Germinal center (tissue), 1 donor: ENCODE data around the gene SYVN1.
"Not testable (repeated sequence)": the region's sequence is repeated elsewhere in the genome, so short reads cannot be mapped to it uniquely, and the experiment has no call there.

Experiments used
- DNase-seq: peaks from one replicate; pipeline ENCODE4 v3.0.0; 2012; ENCODE audit warnings: mixed read lengths, low spot score

The SYVN1 gene

GRCh38 chr11:65134240-65134951 lies at the start of gene SYVN1:
Gene SYVN1, minus strand, starts transcription at chr11:65134519. Its CDS starts 918 bp downstream, at chr11:65133601.
- DNase-seq, result peak; percentile 92

DNA sequence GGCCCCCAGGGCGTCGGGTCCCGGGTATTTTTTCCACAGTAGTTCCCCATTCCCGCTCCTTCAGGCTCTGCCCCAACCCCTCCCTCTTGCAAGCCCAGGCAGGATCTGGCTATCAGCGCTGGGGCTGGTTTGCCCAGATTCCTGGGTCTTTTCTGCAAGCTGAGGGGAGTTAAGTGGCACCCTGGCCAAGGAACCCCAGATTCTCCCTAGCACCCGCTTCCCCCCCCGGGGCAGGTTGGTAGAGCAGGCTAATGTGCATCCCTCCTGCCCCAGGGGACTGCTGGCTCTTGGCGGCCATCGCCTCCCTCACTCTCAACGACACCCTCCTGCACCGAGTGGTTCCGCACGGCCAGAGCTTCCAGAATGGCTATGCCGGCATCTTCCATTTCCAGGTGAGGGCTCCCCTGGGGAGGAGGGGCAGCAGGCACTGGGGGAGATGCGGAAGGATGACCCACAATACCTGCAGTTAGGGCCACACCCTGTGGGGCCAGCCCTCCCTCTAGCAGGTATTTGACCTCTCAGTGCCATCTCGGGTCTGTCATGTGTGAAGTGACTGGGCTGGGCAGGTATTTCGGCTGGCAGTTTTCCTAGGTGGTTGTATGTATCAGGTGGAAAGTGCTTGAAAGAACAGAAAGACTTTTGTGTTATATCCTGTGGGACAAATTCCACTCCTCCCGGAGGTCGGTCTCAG lies 49.0 kb upstream of the SYVN1 start:
- no peak for DNase-seq

- DNase-seq, result no peak
Measured at GRCh38 chr11:65182258-65183170, 48.2 kb upstream of the SYVN1 start.

DNA sequence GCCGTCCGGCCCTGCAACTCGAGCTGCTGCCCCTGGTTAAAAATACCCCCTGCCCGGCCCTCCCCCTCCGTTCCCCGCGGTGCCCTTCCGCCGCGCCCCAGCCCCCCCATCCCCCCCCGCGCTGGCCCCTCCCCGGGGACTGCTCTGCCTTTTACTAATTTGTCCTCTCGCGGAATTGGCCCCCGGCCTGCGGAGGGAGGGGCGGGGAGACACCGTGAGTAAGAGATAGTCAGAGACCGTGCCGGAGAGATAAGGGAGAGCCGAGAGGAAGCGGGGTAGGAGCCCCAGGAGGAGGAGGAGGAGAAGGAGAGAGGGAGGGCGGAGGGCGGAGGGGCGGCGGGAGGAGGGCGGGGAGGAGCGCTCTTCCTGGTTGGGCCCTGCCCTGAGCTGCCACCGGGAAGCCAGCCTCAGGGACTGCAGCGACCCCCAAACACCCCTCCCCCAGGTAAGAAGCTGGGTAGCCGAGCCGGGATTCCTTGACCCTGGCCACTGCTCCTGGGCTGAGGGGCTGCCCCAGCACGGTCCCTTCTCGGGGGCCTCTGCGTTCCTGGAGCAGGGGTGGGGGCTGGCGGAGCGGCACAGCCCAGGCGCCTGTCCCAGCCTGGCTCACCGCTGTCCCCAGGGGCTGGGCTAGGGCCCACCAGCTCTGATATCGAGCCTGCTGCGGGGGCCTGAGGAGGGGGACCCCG lies 47.4 kb upstream of the SYVN1 start, which contains the start of gene CAPN1:
CAPN1 (plus strand) TSS at position 360 of the 689 bp plus-strand sequence. CDS start 774 bp downstream, outside the sequence.
- DNase-seq, result peak; percentile 71

DNA sequence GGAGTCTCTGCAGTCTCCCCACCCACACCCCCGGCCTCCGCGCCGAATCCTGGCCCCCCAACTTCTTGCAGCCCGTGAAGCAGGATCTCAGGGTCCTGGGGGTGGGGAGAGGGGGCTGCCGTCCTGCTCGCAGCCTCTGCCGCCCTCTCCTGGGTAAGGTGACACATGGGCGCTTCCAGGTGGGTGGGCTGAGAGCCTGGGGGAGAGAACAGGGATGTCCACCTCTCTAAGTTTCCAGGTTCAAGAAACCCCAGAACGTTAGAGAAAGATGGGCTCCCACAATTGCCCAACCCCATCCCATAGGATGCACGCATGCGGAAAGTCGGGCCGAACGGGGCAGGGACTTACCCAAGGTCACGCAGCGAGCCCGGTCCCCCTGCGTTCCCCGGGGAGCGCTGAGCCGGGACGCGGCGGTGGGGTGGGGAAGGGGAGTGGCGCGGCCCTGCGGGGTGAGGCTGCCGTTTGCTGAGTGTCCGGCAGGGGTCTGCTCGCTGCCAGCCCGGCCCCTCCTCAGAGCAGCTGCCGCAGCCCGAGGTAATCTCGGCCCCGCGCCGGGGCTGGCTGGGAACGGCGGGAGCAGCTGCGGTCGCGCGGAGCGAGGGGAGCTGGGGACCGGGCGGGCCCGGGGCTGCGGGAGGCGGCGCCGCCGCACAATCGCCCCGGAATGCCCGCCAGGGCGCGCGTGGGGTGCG lies 46.7 kb upstream of the SYVN1 start:
- peak; percentile 83 for DNase-seq

DNA sequence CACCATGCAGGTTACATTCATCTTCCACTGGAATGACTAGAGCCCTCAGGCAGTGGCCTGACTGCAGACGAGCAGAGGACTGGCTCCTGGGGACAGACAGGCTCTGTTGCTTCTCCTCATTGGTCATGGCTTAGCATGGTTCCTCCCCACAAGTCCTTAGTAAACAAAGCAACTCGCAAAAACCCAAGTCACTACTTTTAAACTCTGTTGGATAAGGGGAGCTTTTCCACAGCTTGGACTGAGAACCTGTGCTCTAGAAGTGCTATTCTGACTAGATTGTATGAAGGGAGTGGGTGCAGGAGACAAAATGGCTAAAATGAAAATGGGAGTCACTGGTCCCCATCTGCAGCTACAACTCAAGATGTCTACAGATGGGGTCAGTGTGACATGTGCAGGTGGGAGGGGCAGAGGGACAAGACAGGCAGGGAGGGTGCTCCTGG lies 40.3 kb upstream of the SYVN1 start:
- DNase-seq, result not testable (repeated sequence)

- DNase-seq, result no peak
Measured at GRCh38 chr11:65172600-65172999, 38.3 kb upstream of the SYVN1 start.

GRCh38 chr11:65170058-65170534 lies 35.8 kb upstream of the SYVN1 start, which contains the start of gene SPDYC:
Gene SPDYC, plus strand, starts transcription at chr11:65170233. Its CDS starts 1,125 bp downstream, at chr11:65171358.
- no peak for DNase-seq

DNA sequence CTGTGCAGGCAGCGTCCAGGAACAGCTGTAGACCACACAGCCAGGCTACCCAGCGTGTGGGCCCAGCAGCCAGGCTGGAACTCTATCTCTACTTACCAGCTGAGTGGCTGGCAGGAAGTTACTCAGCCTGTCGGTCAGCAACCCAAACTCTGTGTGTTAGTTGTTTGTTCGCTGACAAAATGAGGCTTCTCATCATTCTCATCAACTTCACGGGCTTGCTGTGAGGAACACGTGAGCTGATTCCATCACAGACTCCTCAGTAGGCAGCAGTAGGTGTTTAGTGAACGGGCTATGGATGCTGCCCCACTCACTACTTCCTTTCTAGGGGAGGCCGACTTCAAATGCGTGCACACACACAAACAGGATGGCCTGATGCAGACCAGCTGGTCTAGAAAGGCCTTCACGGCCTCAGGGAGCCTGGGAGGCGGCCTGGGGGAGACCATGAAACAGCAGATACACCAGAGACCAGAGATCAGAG lies 34.9 kb upstream of the SYVN1 start:
- no peak for DNase-seq

GRCh38 chr11:65167656-65168055 lies 33.3 kb upstream of the SYVN1 start:
- DNase-seq, result no peak

GRCh38 chr11:65166893-65167292 lies 32.6 kb upstream of the SYVN1 start:
- DNase-seq, result no peak

DNA sequence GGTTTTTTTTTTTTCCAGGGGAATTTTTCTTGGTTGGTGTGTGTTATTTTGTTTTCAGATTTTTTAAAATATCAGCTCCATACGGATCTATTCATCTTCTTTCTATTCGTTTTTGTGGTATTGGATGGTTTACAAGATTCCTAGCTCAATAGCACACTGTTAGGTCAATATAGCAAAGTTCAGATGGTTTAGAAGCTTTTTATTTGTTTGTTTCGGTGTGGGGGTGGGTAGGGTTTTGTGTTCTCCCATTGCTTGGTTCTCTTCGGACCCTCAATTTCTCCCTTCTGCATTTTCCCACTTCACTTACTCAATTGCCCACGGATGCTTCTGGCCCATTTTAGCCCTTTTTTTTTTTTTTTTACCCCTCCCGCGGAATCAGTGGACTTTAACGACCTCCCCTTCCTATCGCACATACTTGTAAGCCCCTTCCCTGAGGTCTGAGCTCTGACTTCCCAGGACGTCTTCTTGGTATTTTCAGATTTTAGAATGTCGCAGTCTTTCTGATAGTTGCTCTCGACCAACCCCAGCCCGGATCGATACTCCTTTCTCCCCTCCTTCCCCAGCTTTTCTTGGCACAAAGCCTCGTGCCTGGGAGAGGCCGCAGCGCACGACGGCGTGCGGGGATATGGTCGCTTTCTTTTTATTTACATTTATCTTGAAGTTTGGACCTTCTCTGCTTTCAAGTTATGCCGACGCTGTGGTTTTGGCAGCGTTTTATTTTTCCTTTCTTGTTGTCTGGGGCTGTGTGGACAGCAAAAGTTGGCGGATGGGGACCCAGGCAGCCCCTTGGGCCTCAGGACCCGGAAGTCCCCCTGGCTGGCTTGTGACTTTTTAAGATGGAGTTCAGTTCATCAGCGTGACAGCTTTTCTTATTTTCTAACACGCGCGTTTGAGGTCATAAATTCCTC lies 31.3 kb upstream of the SYVN1 start:
- DNase-seq, result no peak

DNA sequence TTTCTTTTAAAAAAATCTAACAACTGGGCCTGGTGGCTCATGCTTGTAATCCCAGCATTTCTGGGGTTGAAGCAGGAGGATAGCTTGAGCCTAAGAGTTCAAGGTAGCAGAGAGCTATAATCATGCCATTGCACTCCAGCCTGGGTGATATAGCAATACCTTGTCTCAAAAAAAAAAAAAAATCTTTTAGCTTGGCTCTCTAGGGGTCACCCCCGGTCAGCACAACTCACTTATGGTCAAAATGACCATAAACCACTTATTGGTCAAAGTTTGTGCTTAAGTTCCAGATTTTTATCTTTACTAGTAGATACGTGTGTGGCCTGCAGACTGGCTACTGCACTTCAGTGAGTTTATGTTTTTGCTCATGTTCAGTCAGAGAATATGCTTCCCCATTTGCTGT lies 29.4 kb upstream of the SYVN1 start:
- DNase-seq, result no peak

GRCh38 chr11:65160643-65161042 lies 26.3 kb upstream of the SYVN1 start:
- DNase-seq, result no peak

DNA sequence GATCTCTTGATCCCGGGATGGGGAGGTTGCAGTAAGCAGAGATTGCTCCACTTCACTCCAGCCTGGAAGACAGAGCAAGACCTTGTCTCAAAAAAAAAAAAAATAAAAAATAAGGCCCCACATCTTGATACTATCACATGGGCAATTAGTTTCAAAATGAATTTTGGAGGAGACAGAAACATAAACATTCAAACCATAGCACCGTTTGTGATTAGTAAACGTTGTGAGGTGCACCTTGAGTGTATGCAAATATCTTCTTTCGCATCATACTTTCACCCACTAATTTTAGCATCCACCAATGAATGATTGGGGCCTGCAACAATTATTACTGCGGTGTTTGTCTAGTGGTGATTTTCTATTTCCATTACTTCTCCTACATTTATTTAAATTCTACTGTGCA lies 24.7 kb upstream of the SYVN1 start:
- DNase-seq, result peak; percentile 68

DNA sequence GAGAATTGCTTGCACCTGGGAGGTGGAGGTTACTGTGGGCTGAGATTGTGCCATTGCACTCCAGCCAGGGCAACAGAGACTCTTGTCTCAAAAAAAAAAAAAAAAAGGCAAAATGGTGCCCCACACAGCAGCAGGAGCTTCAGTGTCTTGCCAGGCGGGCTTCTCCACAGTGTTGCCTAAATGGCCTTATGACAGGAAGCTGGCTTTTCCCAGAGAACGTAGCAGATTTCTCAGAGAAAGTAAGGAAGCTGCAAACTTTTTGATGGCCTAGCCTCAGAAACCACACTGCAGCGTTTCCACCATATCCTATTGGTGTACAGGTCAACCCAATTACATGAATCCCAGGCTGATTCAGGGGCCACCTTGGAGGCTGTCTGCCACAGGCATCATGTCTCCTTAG lies 23.0 kb upstream of the SYVN1 start:
- DNase-seq, result no peak

- no peak for DNase-seq
Measured at GRCh38 chr11:65156926-65157325, 22.6 kb upstream of the SYVN1 start.

- DNase-seq, result no peak
Measured at GRCh38 chr11:65156256-65156655, 21.9 kb upstream of the SYVN1 start.

DNA sequence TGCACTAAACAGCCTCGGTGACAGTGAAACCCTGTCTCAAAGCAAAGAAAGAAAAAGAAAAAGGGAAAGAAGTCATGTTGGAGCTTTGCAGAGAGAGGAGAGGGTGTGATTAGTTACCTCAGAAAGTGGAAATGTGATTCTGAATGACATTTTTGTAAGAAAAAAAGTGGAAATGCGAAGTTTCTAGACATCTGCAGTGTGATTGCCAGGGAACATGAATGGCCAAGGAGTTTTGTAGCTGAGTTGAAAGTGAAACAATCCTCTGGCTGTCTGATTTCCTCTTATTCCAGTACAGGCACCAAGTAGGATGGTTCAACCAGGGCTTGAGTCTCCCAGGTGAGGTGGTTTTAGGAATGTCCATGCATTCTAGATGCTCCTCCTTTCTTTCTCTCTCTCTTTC lies 17.8 kb upstream of the SYVN1 start:
- DNase-seq, result no peak
